GM12872 (cell line): ENCODE measurements around the gene ABTB1.

Experiments used
- CTCF ChIP-seq: IDR thresholded peaks from 3 replicates; pipeline ENCODE4 v1.5.1; 2011; ENCODE audit warnings: low read depth, mild to moderate bottlenecking, low read length, moderate library complexity; ENCODE audit not compliant: insufficient read depth

ABTB1 gene

GRCh38 chr3:127674790-127675189 lies 2.0 kb downstream of the ABTB1 start:
- TF ChIP-seq CTCF: no peak

GRCh38 chr3:127675651-127676391 lies 3.1 kb downstream of the ABTB1 start:
- TF ChIP-seq CTCF: no peak

GRCh38 chr3:127676456-127676855 lies 3.7 kb downstream of the ABTB1 start:
- no peak for TF ChIP-seq CTCF

- no peak for TF ChIP-seq CTCF
Measured at GRCh38 chr3:127676921-127677351, 4.2 kb downstream of the ABTB1 start.

GRCh38 chr3:127677541-127678314 lies 5.0 kb downstream of the ABTB1 start:
- no peak for TF ChIP-seq CTCF

- TF ChIP-seq CTCF: no peak
Measured at GRCh38 chr3:127678315-127678599, 5.5 kb downstream of the ABTB1 start.

GRCh38 chr3:127678611-127679533 lies 6.1 kb downstream of the ABTB1 start:
- no peak for TF ChIP-seq CTCF
